DOHH2 (cell line): ENCODE results near the gene PHC2.

ENCODE experiments used
- H3F3A ChIP-seq: fragments of 200-600 bp; sonication (generic), shearing (Covaris generic); 2 replicates; pipeline ENCODE4 v1.6.0; 2016; ENCODE audit warnings: antibody characterized with exemption, mild to moderate bottlenecking; ENCODE audit not compliant: control insufficient read depth, insufficient read depth
- H3K27ac ChIP-seq: fragments of 200-600 bp; sonication (generic); 2 replicates; pipeline ENCODE4 v1.5.1; 2014; ENCODE audit warnings: low read depth, mild to moderate bottlenecking, low read length, moderate library complexity
- H3K27me3 ChIP-seq: fragments of 200-600 bp; sonication (generic); 2 replicates; pipeline ENCODE4 v1.6.1; 2014; ENCODE audit warnings: mild to moderate bottlenecking, low read length, mixed read lengths; ENCODE audit not compliant: control insufficient read depth
- H3K36me3 ChIP-seq: fragments of 200-600 bp; sonication (generic); 2 replicates; pipeline ENCODE4 v1.6.1; 2014; ENCODE audit warnings: mild to moderate bottlenecking, low read length, moderate library complexity, mixed read lengths; ENCODE audit not compliant: control insufficient read depth
- H3K4me1 ChIP-seq: fragments of 200-600 bp; sonication (generic); 2 replicates; pipeline ENCODE4 v1.6.1; 2014; ENCODE audit warnings: mild to moderate bottlenecking, low read length, mixed read lengths; ENCODE audit not compliant: control insufficient read depth
- H3K4me2 ChIP-seq: fragments of 200-600 bp; sonication (generic); 2 replicates; pipeline ENCODE4 v1.6.0; 2014; ENCODE audit warnings: mild to moderate bottlenecking, low read length, moderate library complexity
- H3K4me3 ChIP-seq: fragments of 200-600 bp; sonication (generic); 2 replicates; pipeline ENCODE4 v1.5.1; 2014; ENCODE audit warnings: mild to moderate bottlenecking, low read length, mixed read lengths
- H3K79me2 ChIP-seq: fragments of 200-600 bp; sonication (generic); 2 replicates; pipeline ENCODE4 v1.6.1; 2014; ENCODE audit warnings: mild to moderate bottlenecking, low read length, mixed read lengths; ENCODE audit not compliant: control insufficient read depth
- H3K9me2 ChIP-seq: fragments of 200-600 bp; sonication (generic); replicated peaks from 2 replicates; pipeline ENCODE4 v1.6.1; 2014; ENCODE audit warnings: mild to moderate bottlenecking, low read length, mixed read lengths; ENCODE audit not compliant: control insufficient read depth
- H3K9me3 ChIP-seq: fragments of 200-600 bp; sonication (generic); 2 replicates; pipeline ENCODE4 v1.6.1; 2014; ENCODE audit warnings: antibody characterized with exemption, low read length, mixed read lengths; ENCODE audit not compliant: control insufficient read depth, insufficient read depth
- H4K20me1 ChIP-seq: fragments of 200-600 bp; sonication (generic); 2 replicates; pipeline ENCODE4 v1.6.0; 2014; ENCODE audit warnings: low read depth, mild to moderate bottlenecking, antibody characterized with exemption, low read length, moderate library complexity; ENCODE audit not compliant: control insufficient read depth, insufficient read depth
- EZH2phosphoT487 ChIP-seq: fragments of 200-600 bp; sonication (generic); IDR thresholded peaks from 2 replicates; pipeline ENCODE4 v1.6.1; 2017; ENCODE audit warnings: borderline replicate concordance, mild to moderate bottlenecking, antibody characterized with exemption, low read length, moderate library complexity, mixed read lengths
- TF ChIP-seq, protein P1 (sequence below): fragments of 200-600 bp; sonication (generic); IDR thresholded peaks from one replicate; pipeline ENCODE4 v1.5.1; 2014; ENCODE audit warnings: antibody characterized with exemption, mild to moderate bottlenecking, low read depth, low read length; ENCODE audit not compliant: poor library complexity, severe bottlenecking

Gene PHC2

DNA sequence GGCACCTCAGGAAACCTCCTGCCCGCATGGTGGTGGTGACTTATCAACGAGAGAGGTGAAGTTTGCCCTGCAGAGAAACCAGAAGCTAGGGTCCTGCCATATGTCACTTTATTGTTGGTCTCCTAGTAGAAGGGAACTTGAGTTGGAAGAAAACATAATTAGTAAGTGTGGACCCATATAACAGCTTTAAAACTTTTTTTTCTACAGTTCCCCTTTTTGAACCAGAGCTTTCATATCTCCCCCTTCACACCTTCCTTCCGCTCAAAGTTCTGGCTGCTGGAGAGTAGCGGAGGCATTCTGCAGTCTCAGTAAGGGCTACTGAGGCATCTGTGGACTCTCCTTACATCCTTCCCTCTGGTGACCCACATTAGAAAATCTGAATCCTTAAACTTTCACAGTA lies 48.9 kb downstream of the PHC2 start:
- Histone ChIP-seq H4K20me1 (no peaks in the 10 kb centered on the region), H3K9me2 (no peaks in the 10 kb centered on the region), H3K27ac (no peak overlapping the region), H3K9me3 (no peaks in the 10 kb centered on the region), H3K4me2 (no peak overlapping the region), H3K27me3 (peaks cover 18% of the 10 kb centered on the region), H3K79me2 (no peaks in the 10 kb centered on the region), H3F3A (no peaks in the 10 kb centered on the region), H3K4me1 (peaks cover 7% of the 10 kb centered on the region), H3K36me3 (no peaks in the 10 kb centered on the region), H3K4me3 (no peak overlapping the region)
- no peak for TF ChIP-seq EZH2phosphoT487
- TF ChIP-seq, protein P1, sequence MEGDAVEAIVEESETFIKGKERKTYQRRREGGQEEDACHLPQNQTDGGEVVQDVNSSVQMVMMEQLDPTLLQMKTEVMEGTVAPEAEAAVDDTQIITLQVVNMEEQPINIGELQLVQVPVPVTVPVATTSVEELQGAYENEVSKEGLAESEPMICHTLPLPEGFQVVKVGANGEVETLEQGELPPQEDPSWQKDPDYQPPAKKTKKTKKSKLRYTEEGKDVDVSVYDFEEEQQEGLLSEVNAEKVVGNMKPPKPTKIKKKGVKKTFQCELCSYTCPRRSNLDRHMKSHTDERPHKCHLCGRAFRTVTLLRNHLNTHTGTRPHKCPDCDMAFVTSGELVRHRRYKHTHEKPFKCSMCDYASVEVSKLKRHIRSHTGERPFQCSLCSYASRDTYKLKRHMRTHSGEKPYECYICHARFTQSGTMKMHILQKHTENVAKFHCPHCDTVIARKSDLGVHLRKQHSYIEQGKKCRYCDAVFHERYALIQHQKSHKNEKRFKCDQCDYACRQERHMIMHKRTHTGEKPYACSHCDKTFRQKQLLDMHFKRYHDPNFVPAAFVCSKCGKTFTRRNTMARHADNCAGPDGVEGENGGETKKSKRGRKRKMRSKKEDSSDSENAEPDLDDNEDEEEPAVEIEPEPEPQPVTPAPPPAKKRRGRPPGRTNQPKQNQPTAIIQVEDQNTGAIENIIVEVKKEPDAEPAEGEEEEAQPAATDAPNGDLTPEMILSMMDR: no peak

DNA sequence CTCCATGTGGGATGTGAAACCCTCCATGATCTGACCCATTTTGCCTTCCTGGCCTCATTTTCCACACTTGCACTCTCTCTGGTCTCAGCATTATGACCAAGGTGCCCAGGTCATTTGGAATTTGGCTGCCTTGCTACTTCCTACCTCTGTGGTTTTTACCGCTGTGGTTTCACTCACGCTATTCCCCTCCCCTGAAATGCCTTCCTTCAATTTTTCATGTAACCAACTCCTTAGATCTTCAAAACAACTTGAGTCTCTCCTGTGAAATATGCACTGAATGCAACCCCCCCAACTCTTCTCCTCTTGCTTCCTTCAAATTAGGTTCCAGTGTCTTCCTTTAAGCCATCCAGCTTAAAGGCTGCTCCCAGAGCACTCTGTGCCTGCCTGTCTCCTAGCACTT lies 50.1 kb downstream of the PHC2 start:
- H4K20me1 ChIP-seq: no peaks in the 10 kb centered on the region
- no peaks in the 10 kb centered on the region for H3K9me2 ChIP-seq
- no peak overlapping the region for H3K27ac ChIP-seq
- TF ChIP-seq, protein P1: no peak
- no peak for TF ChIP-seq EZH2phosphoT487
- peaks cover 18% of the 10 kb centered on the region for H3K27me3 ChIP-seq
- no peak overlapping the region for H3K4me2 ChIP-seq
- peaks cover 7% of the 10 kb centered on the region for H3K4me1 ChIP-seq
- no peaks in the 10 kb centered on the region for H3F3A ChIP-seq
- H3K9me3 ChIP-seq: no peaks in the 10 kb centered on the region
- no peaks in the 10 kb centered on the region for H3K36me3 ChIP-seq
- no peak overlapping the region for H3K4me3 ChIP-seq
- no peaks in the 10 kb centered on the region for H3K79me2 ChIP-seq

- Histone ChIP-seq H3K9me2 (no peaks in the 10 kb centered on the region), H3K4me2 (no peak overlapping the region), H3K27ac (no peak overlapping the region), H3K4me3 (no peak overlapping the region), H3K4me1 (peaks cover 7% of the 10 kb centered on the region), H3F3A (no peaks in the 10 kb centered on the region), H3K36me3 (no peaks in the 10 kb centered on the region), H4K20me1 (no peaks in the 10 kb centered on the region), H3K79me2 (no peaks in the 10 kb centered on the region), H3K27me3 (peaks cover 18% of the 10 kb centered on the region), H3K9me3 (no peaks in the 10 kb centered on the region)
- TF ChIP-seq, protein P1: no peak
- no peak for TF ChIP-seq EZH2phosphoT487
Measured at GRCh38 chr1:33379631-33380354, 51.1 kb downstream of the PHC2 start.
